Measurements from ENCODE around the gene FAM168A. TPM values are rescaled to one million over a fixed set of nuclear protein-coding genes. Genes with fewer than 3 reads are reported as not detected.

FAM168A gene
- total RNA-seq, 4 donors from 2014 or later = 10.7 to 28.1 (median 20.5) TPM

DNA sequence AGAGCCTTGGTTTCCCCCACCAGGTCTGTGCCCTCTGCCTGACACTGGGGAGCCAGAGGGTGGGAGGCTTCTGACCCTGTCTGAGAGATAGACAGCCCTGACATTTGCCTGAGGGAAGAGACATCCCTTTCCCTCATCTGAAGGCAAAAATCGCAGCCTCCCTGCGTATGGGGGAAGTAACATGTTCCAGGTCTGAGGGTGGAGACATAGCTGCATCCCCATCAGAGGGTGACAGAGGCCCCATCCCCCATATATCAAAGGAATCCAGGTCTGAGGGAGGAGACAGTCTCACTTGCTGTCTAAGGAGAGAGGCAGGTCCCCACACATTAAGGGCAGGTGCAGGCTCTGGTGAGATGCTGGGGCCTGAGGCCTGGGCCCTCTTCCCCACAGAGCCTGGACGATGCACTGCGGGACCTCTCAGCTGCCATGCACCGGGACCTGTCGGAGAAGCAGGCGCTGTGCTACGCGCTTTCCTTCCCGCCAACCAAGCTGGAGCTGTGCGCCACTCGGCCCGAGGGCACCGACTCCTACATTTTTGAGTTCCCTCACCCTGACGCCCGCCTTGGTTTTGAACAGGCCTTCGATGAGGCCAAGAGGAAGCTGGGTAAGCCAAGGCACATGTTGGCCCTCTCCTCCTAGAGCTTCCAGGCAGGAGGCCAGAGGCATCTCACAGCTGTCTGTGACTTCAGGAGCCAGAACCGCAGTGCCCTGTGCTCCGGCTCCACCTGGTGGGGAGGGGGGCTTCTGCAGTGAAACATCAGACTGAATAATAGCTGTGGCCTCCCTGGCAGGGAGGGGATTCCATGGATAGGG lies 237.8 kb downstream of the FAM168A start:
- no peak overlapping the region for H3K4me3 ChIP-seq (ENCODE audit: low read depth, poor library complexity, severe bottlenecking)
- TF ChIP-seq, protein P1, sequence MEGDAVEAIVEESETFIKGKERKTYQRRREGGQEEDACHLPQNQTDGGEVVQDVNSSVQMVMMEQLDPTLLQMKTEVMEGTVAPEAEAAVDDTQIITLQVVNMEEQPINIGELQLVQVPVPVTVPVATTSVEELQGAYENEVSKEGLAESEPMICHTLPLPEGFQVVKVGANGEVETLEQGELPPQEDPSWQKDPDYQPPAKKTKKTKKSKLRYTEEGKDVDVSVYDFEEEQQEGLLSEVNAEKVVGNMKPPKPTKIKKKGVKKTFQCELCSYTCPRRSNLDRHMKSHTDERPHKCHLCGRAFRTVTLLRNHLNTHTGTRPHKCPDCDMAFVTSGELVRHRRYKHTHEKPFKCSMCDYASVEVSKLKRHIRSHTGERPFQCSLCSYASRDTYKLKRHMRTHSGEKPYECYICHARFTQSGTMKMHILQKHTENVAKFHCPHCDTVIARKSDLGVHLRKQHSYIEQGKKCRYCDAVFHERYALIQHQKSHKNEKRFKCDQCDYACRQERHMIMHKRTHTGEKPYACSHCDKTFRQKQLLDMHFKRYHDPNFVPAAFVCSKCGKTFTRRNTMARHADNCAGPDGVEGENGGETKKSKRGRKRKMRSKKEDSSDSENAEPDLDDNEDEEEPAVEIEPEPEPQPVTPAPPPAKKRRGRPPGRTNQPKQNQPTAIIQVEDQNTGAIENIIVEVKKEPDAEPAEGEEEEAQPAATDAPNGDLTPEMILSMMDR (IDR thresholded peaks at IDR 0.05) = no peak
- TF ChIP-seq POLR2A (IDR thresholded peaks at IDR 0.05) = no peak
- intact Hi-C loops (cut with DNase I; ENCODE audit: low total_unique reads) = no loop called here
- no peak for DNase-seq (ENCODE audit: low spot score in 2 of 2)
- WGBS, 2 donors = 80 to 84% methylated on average over 19 of the region's 19 CpGs

DNA sequence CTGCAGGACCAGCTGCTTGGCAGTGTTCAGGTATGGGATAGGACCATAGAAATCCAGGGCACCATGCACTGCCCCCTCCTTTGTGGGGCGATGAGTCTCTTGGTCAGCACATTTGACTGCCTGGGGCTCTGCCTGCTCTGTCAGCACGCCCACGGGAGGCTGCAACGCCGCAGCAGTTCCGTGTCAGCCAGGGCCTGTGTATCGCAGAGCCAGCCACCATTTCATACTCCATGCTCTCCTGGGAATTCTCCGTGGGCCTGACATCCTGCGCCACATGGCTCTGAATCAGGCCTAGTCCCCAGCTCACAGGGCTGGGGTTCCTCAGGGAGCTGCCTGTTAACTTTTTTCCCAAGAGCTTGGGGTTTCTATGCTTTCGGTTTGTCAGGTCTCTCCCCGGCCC lies 238.6 kb downstream of the FAM168A start:
- intact Hi-C loops (cut with DNase I; ENCODE audit: low total_unique reads) = no loop called here
- 72 to 77% methylated on average over 11 of the region's 11 CpGs for WGBS, 2 donors
- no peak overlapping the region for H3K4me3 ChIP-seq (ENCODE audit: low read depth, poor library complexity, severe bottlenecking)
- TF ChIP-seq, protein P1 (IDR thresholded peaks at IDR 0.05) = no peak
- no peak for TF ChIP-seq POLR2A (IDR thresholded peaks at IDR 0.05)
- no peak for DNase-seq (ENCODE audit: low spot score in 2 of 2)

DNA sequence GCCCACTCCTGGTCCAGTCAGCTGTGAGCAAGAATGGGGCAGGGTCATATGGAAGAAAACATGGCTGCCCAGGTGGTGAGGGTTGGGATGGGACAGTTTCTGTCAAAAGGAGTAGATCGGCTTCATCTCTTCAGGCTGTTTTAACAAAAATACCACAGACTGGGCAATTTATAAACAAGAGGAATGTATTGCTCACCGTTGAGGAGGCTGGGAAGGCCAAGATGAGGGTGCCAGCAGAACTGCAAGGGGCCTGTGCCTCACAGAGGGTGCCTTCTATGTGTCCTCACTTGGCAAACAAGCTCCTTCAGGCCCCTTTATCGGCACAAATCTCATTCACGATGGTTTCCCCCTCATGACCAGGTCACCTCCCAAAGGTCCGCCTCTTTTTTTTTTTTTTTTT lies 239.8 kb downstream of the FAM168A start:
- intact Hi-C loops (cut with DNase I; ENCODE audit: low total_unique reads) = no loop called here
- 76 to 91% methylated on average over 5 of the region's 5 CpGs for WGBS, 2 donors

DNA sequence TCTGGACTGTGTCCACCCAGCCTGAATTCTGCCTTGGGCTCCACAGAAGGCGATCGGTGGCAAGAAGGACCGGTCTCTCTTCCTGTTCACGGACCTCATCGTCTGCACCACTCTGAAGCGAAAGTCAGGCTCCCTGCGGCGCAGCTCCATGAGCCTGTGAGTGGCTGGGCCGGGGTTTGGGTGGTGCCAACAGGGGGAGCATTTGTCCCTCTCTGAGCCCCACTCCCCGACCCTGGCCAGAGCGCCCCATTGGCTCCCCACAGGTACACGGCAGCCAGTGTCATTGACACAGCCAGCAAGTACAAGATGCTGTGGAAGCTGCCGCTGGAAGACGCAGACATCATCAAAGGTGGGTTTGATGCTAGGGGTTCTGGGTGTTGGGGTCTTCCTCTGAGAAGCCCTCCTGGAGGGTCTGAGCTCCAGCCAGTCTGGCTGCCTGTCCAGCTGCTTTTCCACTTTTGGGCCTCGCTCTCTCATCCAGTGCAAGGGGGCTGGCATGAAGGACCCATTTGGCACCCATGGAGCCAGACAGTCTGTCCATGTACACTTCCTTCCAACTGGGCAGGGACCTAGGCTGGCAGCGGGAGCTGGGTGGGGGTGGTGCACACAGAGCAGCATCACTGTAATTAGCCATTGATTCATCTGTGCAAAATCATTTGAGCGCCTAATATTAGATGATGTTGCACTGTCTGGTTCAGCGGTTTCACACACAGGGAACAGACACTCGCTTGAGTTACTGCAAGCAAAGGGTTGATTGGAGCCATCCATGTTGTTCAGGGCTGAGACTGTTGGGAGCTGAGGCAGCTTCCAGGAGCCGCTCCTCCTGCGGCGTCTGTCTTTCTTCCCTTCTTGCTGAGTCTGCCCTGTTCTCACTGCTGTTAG lies 240.7 kb downstream of the FAM168A start:
- DNase-seq (ENCODE audit: low spot score in 2 of 2) = no peak
- no peak for TF ChIP-seq POLR2A (IDR thresholded peaks at IDR 0.05)
- TF ChIP-seq, protein P1 (IDR thresholded peaks at IDR 0.05) = no peak
- intact Hi-C loops (cut with DNase I; ENCODE audit: low total_unique reads) = no loop called here
- WGBS, 2 donors = 93 to 94% methylated on average over 22 of the region's 22 CpGs
- no peak overlapping the region for H3K4me3 ChIP-seq (ENCODE audit: low read depth, poor library complexity, severe bottlenecking)

More for the DNA sequence above, 239.8 kb downstream of the FAM168A start:
- DNase-seq (ENCODE audit: low spot score in 2 of 2) = no peak
- TF ChIP-seq, protein P1 (IDR thresholded peaks at IDR 0.05) = no peak
- no peak for TF ChIP-seq POLR2A (IDR thresholded peaks at IDR 0.05)
- H3K4me3 ChIP-seq (ENCODE audit: low read depth, poor library complexity, severe bottlenecking) = no peak overlapping the region

DNA sequence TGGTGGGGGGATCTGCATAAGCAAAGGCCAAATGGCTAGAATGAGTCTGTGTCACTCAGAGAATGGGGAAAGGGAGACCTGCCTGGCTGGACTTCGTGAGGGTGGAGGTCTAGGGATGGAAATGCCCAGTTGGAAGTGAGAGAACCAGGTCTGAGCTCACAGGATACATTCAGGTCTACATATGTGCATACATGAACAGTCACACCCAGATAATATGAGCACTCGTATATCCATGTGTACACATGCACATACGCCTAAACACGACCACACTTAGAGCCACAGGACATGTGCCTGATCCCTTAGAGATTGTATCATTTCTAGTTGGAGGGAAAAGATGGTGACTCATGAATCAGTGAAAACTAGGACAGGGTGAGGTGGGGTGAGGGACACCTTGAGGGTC lies 242.8 kb downstream of the FAM168A start:
- intact Hi-C loops (cut with DNase I; ENCODE audit: low total_unique reads) = no loop called here
- WGBS, 2 donors = 79 to 83% methylated on average over 4 of the region's 4 CpGs
- no peak overlapping the region for H3K4me3 ChIP-seq (ENCODE audit: low read depth, poor library complexity, severe bottlenecking)
- no peak for DNase-seq (ENCODE audit: low spot score in 2 of 2)
- TF ChIP-seq POLR2A (IDR thresholded peaks at IDR 0.05) = no peak
- TF ChIP-seq, protein P1 (IDR thresholded peaks at IDR 0.05) = no peak

Measured in lower leg skin (tissue), 4 donors.